ENCODE data around the gene ALG9. TPM values are rescaled to one million over a fixed set of nuclear protein-coding genes. Genes with fewer than 3 reads are reported as not detected.
"Not testable (repeated sequence)": the region's sequence is repeated elsewhere in the genome, so short reads cannot be mapped to it uniquely, and the experiment has no call there.

ALG9 gene
- total RNA-seq, 2 donors from 2014 or later: 22.2 to 32.4 TPM

DNA sequence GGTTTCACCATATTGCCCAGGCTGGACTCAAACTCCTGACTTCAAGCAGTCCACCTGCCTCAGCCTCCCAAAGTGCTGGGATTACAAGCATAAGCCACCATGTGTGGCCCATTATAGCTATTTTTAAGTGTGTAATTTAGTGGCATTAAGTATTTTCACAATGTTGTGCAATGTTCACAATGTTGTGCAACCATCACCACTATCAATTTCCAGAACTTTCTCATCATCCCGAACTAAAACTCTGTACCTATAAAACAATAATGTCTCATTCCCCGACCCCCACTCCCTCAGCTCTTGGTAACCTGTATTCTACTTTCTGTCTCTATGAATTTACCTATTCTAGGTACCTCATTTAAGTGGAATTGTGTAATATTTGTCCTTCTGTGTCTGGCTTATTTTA is 15.5 kb upstream of the ALG9 start:
- no peaks in the 10 kb centered on the region for H3K9me3 ChIP-seq
- DNase-seq (ENCODE audit: low spot score): no peak
- no peak overlapping the region for H3K4me3 ChIP-seq
- H3K27ac ChIP-seq: no peak overlapping the region
- H3K4me1 ChIP-seq: no peaks in the 10 kb centered on the region
- TF ChIP-seq, protein P1, sequence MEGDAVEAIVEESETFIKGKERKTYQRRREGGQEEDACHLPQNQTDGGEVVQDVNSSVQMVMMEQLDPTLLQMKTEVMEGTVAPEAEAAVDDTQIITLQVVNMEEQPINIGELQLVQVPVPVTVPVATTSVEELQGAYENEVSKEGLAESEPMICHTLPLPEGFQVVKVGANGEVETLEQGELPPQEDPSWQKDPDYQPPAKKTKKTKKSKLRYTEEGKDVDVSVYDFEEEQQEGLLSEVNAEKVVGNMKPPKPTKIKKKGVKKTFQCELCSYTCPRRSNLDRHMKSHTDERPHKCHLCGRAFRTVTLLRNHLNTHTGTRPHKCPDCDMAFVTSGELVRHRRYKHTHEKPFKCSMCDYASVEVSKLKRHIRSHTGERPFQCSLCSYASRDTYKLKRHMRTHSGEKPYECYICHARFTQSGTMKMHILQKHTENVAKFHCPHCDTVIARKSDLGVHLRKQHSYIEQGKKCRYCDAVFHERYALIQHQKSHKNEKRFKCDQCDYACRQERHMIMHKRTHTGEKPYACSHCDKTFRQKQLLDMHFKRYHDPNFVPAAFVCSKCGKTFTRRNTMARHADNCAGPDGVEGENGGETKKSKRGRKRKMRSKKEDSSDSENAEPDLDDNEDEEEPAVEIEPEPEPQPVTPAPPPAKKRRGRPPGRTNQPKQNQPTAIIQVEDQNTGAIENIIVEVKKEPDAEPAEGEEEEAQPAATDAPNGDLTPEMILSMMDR (IDR thresholded peaks at IDR 0.05): no peak
- no peaks in the 10 kb centered on the region for H3K27me3 ChIP-seq
- H3K36me3 ChIP-seq: no peaks in the 10 kb centered on the region

DNA sequence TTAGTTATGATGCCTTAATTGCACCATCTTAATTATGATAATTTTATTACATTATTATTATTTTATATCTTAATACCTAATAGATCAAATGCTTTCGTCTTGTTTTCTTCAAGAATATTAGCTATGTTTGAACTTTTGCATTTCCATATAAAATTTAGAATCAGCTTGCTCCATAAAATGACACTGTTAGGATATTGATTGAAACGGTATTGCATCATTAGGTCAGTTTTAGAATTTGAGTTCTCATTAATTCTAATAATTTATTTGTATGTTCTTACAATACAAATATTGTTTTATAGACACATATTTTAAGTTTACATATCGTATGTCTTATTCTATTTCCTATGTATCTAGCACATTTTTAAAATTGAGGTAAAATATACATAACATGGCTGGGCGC is 14.7 kb upstream of the ALG9 start:
- Histone ChIP-seq H3K36me3 (no peaks in the 10 kb centered on the region), H3K27me3 (no peaks in the 10 kb centered on the region), H3K27ac (no peak overlapping the region), H3K4me3 (no peak overlapping the region), H3K9me3 (no peaks in the 10 kb centered on the region), H3K4me1 (no peaks in the 10 kb centered on the region)
- no peak for DNase-seq (ENCODE audit: low spot score)
- TF ChIP-seq, protein P1 (IDR thresholded peaks at IDR 0.05): no peak

DNA sequence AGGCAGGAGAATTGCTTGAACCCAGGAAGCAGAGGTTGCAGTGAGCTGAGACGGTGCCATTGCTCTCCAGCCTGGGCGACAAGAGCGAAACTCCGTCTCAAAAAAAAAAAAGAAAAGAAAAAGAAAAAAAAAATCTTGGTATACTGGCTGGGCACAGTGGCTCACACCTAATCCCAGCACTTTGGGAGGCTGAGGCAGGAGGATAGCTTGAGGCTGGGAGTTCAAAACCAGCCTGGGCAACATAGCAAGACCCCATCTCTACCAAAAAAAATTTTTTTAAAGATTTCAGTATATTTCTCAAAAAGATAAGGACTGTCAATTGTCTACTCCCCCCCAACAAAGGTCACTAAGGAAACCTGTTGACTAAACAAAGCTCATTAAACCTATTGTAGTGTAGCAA is 13.7 kb upstream of the ALG9 start:
- not testable (repeated sequence) for H3K4me3 ChIP-seq; H3K4me1 ChIP-seq; H3K27me3 ChIP-seq; DNase-seq (ENCODE audit: low spot score); H3K36me3 ChIP-seq; H3K9me3 ChIP-seq; H3K27ac ChIP-seq

DNA sequence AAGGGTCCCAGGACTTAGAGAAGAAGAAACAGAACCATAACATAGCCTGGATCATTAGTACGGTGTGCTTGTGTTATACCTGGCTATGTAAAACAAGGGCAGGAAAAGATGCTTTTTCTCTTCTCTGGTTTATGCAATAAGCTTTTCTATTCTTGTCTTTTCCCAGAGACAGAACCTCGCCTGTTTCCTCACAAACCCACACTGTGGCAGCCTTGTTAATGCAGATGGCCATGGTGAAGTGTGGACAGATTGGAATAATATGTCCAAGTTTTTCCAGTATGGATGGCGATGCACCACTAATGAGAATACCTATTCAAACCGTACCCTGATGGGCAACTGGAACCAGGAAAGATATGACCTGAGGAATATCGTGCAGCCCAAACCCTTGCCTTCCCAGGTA is 10.8 kb upstream of the ALG9 start:
- no peaks in the 10 kb centered on the region for H3K27me3 ChIP-seq
- DNase-seq (ENCODE audit: low spot score): no peak
- no peak overlapping the region for H3K4me3 ChIP-seq
- H3K9me3 ChIP-seq: no peaks in the 10 kb centered on the region
- H3K4me1 ChIP-seq: peaks cover 0 to 14% of the 10 kb centered on the region in 2 donors
- H3K27ac ChIP-seq: no peak overlapping the region
- TF ChIP-seq, protein P1 (IDR thresholded peaks at IDR 0.05): no peak
- no peaks in the 10 kb centered on the region for H3K36me3 ChIP-seq

DNA sequence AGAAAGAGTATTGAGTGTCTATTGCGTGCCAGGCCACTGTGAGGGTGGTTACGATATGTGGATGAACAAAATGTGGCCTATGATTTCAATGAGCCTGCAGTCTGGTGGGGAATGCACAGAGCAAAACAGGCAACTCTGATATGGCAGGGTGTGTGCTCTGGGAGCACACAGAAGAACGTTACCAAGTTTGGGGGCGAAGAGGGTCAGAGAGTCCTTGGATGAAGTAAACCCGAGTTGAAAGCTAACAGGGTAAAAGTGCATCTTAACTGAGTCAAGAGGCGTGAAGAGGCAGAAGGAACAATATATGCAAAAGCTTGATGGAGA is 8.2 kb upstream of the ALG9 start:
- no peaks in the 10 kb centered on the region for H3K27me3 ChIP-seq
- peak overlapping the region; percentile 58 to 69 for H3K4me3 ChIP-seq
- H3K36me3 ChIP-seq: no peaks in the 10 kb centered on the region
- no peak for DNase-seq (ENCODE audit: low spot score)
- H3K9me3 ChIP-seq: no peaks in the 10 kb centered on the region
- peak overlapping the region; percentile 94 to 95 for H3K27ac ChIP-seq
- H3K4me1 ChIP-seq: peaks cover 0 to 14% of the 10 kb centered on the region in 2 donors
- TF ChIP-seq, protein P1 (IDR thresholded peaks at IDR 0.05): no peak

DNA sequence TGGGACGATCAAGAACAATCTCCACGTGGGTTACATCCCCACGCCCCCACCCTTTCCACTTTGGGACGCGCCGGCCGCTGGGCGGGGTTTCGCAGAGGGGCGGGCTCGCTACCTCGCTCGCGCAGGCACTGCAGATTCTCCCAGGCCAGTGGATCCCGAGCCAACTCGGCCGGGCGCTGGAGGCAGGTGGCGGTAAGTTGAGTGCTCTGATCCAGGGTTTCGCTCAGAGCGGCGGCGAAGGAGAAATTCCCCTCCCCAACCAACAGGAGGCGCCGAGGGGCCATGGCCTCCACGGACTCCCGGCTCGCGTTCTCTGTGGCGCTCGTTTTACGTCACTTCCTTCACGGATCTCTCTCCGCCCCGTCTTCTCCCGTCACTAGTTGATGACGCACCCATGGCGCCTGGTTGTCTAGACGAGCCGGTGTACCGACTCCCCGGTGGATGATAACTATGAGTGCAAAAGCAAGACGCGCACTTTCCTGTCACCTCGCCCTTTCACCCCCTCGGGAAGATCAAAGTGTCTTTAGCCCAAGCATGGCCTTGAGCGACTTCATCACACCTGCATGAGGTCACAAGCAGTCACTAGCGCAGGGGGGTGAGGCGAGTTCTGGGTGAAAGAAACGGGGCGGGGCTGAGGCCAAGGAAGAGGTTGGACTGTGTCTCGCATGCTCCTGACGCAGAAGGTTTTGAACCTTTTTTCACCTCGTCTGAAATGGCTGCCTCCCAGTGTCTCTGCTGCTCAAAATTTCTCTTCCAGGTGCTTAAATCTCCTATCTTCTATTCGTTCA is 7.7 kb upstream of the ALG9 start, which contains the start of the genes CFAP68 and FDXACB1:
TSS of gene CFAP68 (plus strand) at position 693 of the 788 bp plus-strand sequence. CDS start at position 713, 20 bp downstream.
TSS of gene FDXACB1 (minus strand) at position 317 of the 788 bp plus-strand sequence. CDS start at position 284, 33 bp downstream.
- no peaks in the 10 kb centered on the region for H3K9me3 ChIP-seq
- no peaks in the 10 kb centered on the region for H3K36me3 ChIP-seq
- H3K4me1 ChIP-seq: peaks cover 0 to 14% of the 10 kb centered on the region in 2 donors
- H3K27me3 ChIP-seq: no peaks in the 10 kb centered on the region
- TF ChIP-seq, protein P1 (IDR thresholded peaks at IDR 0.05): peak; percentile 93 to 99
- peak; percentile 99 for DNase-seq (ENCODE audit: low spot score)
- H3K27ac ChIP-seq: peak within 1 kb of the TSS; percentile 94 to 95
- peak within 1 kb of the TSS; percentile 58 to 69 for H3K4me3 ChIP-seq
